Activated CD4-positive, alpha-beta memory T cell treated with anti-CD3 and anti-CD28 coated beads for 36 hours (primary cell): ENCODE measurements around the gene ERBB4. TPM values are rescaled to one million over a fixed set of nuclear protein-coding genes. Genes with fewer than 3 reads are reported as not detected.

ENCODE experiments used
- CTCF ChIA-PET: fragments of 350-600 bp; sonication (Branson Sonifier 250); formaldehyde crosslinking; loops from one replicate; lab custom pipeline; 2021; ENCODE audit warnings: antibody characterized with exemption, inconsistent platforms; lab: Charles Lee
- POLR2A ChIA-PET: fragments of 350-600 bp; sonication (Branson Sonifier 250); formaldehyde crosslinking; loops from one replicate; lab custom pipeline; 2021; ENCODE audit warnings: antibody characterized with exemption; lab: Charles Lee
- DNase-seq: peaks from one replicate; pipeline ENCODE4 v3.0.0-alpha.2; 2020
- H3K27ac Mint-ChIP-seq: one replicate; pipeline ENCODE4 v1.8.0; 2021; ENCODE audit warnings: mixed read lengths
- H3K27me3 Mint-ChIP-seq: one replicate; pipeline ENCODE4 v1.8.0; 2021; ENCODE audit warnings: mixed read lengths
- H3K36me3 Mint-ChIP-seq: one replicate; pipeline ENCODE4 v1.8.0; 2021; ENCODE audit warnings: mixed read lengths
- H3K4me1 Mint-ChIP-seq: one replicate; pipeline ENCODE4 v1.8.0; 2021; ENCODE audit warnings: low read depth, mixed read lengths
- H3K4me3 Mint-ChIP-seq: one replicate; pipeline ENCODE4 v1.8.0; 2021; ENCODE audit warnings: mild to moderate bottlenecking, mixed read lengths
- H3K9me3 Mint-ChIP-seq: one replicate; pipeline ENCODE4 v1.8.0; 2021; ENCODE audit warnings: mixed read lengths
- intact Hi-C: fragments of 100-400 bp; cut with micrococcal nuclease; formaldehyde crosslinking; loops from one replicate; pipeline ENCODE4 v1.15.1; 2023
- total RNA-seq, 2 experiments: library from RNA; stranded (reverse); gene quantifications; one replicate each; pipeline ENCODE4 v1.2.3, GENCODE V29; 2021

Gene ERBB4
- total RNA-seq, 2 experiments from 2014 or later: not detected

GRCh38 chr2:212454149-212454548 is 84.5 kb downstream of the ERBB4 start:
- H3K9me3 Mint-ChIP-seq: peaks cover 2% of the 10 kb centered on the region
- intact Hi-C loops: no loop called here
- CTCF ChIA-PET: no interaction called here
- POLR2A ChIA-PET: no interaction called here
- no peaks in the 10 kb centered on the region for H3K4me1 Mint-ChIP-seq
- H3K27me3 Mint-ChIP-seq: no peaks in the 10 kb centered on the region
- no peak overlapping the region for H3K27ac Mint-ChIP-seq
- no peaks in the 10 kb centered on the region for H3K36me3 Mint-ChIP-seq
- DNase-seq: no peak
- no peak overlapping the region for H3K4me3 Mint-ChIP-seq

GRCh38 chr2:212451786-212452231 is 86.8 kb downstream of the ERBB4 start:
- Mint-ChIP-seq H3K4me1 (no peaks in the 10 kb centered on the region), H3K27ac (no peak overlapping the region), H3K27me3 (no peaks in the 10 kb centered on the region), H3K4me3 (no peak overlapping the region), H3K36me3 (no peaks in the 10 kb centered on the region), H3K9me3 (peaks cover 4% of the 10 kb centered on the region)
- CTCF ChIA-PET: no interaction called here
- POLR2A ChIA-PET: no interaction called here
- intact Hi-C loops: no loop called here
- DNase-seq: no peak

- H3K27me3 Mint-ChIP-seq: no peaks in the 10 kb centered on the region
- H3K9me3 Mint-ChIP-seq: peaks cover 6% of the 10 kb centered on the region
- H3K4me3 Mint-ChIP-seq: no peak overlapping the region
- intact Hi-C loops: no loop called here
- no peaks in the 10 kb centered on the region for H3K4me1 Mint-ChIP-seq
- no peak overlapping the region for H3K27ac Mint-ChIP-seq
- ChIA-PET CTCF (no interaction called here), POLR2A (no interaction called here)
- no peak for DNase-seq
- H3K36me3 Mint-ChIP-seq: no peaks in the 10 kb centered on the region
Measured at GRCh38 chr2:212448698-212449097, 89.9 kb downstream of the ERBB4 start.

GRCh38 chr2:212441821-212442220 is 96.8 kb downstream of the ERBB4 start:
- ChIA-PET POLR2A (no interaction called here), CTCF (no interaction called here)
- Mint-ChIP-seq H3K36me3 (no peaks in the 10 kb centered on the region), H3K9me3 (peaks cover 15% of the 10 kb centered on the region), H3K4me3 (no peak overlapping the region), H3K27ac (no peak overlapping the region), H3K27me3 (no peaks in the 10 kb centered on the region), H3K4me1 (no peaks in the 10 kb centered on the region)
- intact Hi-C loops: no loop called here
- DNase-seq: no peak

- H3K27me3 Mint-ChIP-seq: no peaks in the 10 kb centered on the region
- H3K4me3 Mint-ChIP-seq: no peak overlapping the region
- no peak for DNase-seq
- POLR2A ChIA-PET: no interaction called here
- intact Hi-C loops: no loop called here
- H3K9me3 Mint-ChIP-seq: peaks cover 15% of the 10 kb centered on the region
- H3K4me1 Mint-ChIP-seq: no peaks in the 10 kb centered on the region
- CTCF ChIA-PET: no interaction called here
- H3K36me3 Mint-ChIP-seq: no peaks in the 10 kb centered on the region
- no peak overlapping the region for H3K27ac Mint-ChIP-seq
Measured at GRCh38 chr2:212441141-212441540, 97.5 kb downstream of the ERBB4 start.

GRCh38 chr2:212428681-212429478 is 109.7 kb downstream of the ERBB4 start:
- POLR2A ChIA-PET: no interaction called here
- Mint-ChIP-seq H3K27ac (no peak overlapping the region), H3K36me3 (no peaks in the 10 kb centered on the region), H3K9me3 (peaks cover 5% of the 10 kb centered on the region), H3K27me3 (no peaks in the 10 kb centered on the region), H3K4me1 (no peaks in the 10 kb centered on the region), H3K4me3 (no peak overlapping the region)
- intact Hi-C loops: no loop called here
- DNase-seq: no peak
- CTCF ChIA-PET: no interaction called here

GRCh38 chr2:212427638-212428037 is 111.0 kb downstream of the ERBB4 start:
- DNase-seq: no peak
- H3K9me3 Mint-ChIP-seq: peaks cover 5% of the 10 kb centered on the region
- H3K4me1 Mint-ChIP-seq: no peaks in the 10 kb centered on the region
- H3K27me3 Mint-ChIP-seq: no peaks in the 10 kb centered on the region
- H3K4me3 Mint-ChIP-seq: no peak overlapping the region
- CTCF ChIA-PET: no interaction called here
- intact Hi-C loops: no loop called here
- H3K27ac Mint-ChIP-seq: no peak overlapping the region
- POLR2A ChIA-PET: no interaction called here
- no peaks in the 10 kb centered on the region for H3K36me3 Mint-ChIP-seq

GRCh38 chr2:212426637-212427412 is 111.8 kb downstream of the ERBB4 start:
- CTCF ChIA-PET: no interaction called here
- intact Hi-C loops: no loop called here
- no peak for DNase-seq
- no peak overlapping the region for H3K4me3 Mint-ChIP-seq
- H3K9me3 Mint-ChIP-seq: peaks cover 5% of the 10 kb centered on the region
- H3K27ac Mint-ChIP-seq: no peak overlapping the region
- H3K27me3 Mint-ChIP-seq: no peaks in the 10 kb centered on the region
- H3K36me3 Mint-ChIP-seq: no peaks in the 10 kb centered on the region
- POLR2A ChIA-PET: no interaction called here
- no peaks in the 10 kb centered on the region for H3K4me1 Mint-ChIP-seq

- no peaks in the 10 kb centered on the region for H3K36me3 Mint-ChIP-seq
- POLR2A ChIA-PET: no interaction called here
- no peaks in the 10 kb centered on the region for H3K27me3 Mint-ChIP-seq
- H3K4me1 Mint-ChIP-seq: no peaks in the 10 kb centered on the region
- intact Hi-C loops: no loop called here
- DNase-seq: no peak
- no peak overlapping the region for H3K4me3 Mint-ChIP-seq
- H3K27ac Mint-ChIP-seq: no peak overlapping the region
- H3K9me3 Mint-ChIP-seq: peaks cover 7% of the 10 kb centered on the region
- CTCF ChIA-PET: no interaction called here
Measured at GRCh38 chr2:212424082-212424481, 114.5 kb downstream of the ERBB4 start.

- H3K36me3 Mint-ChIP-seq: no peaks in the 10 kb centered on the region
- H3K9me3 Mint-ChIP-seq: peaks cover 7% of the 10 kb centered on the region
- intact Hi-C loops: no loop called here
- no peak for DNase-seq
- H3K27ac Mint-ChIP-seq: no peak overlapping the region
- H3K4me3 Mint-ChIP-seq: no peak overlapping the region
- H3K4me1 Mint-ChIP-seq: no peaks in the 10 kb centered on the region
- POLR2A ChIA-PET: no interaction called here
- no peaks in the 10 kb centered on the region for H3K27me3 Mint-ChIP-seq
- CTCF ChIA-PET: no interaction called here
Measured at GRCh38 chr2:212423089-212423488, 115.5 kb downstream of the ERBB4 start.

- no peak for DNase-seq
- Mint-ChIP-seq H3K4me1 (no peaks in the 10 kb centered on the region), H3K27ac (no peak overlapping the region), H3K9me3 (peaks cover 7% of the 10 kb centered on the region), H3K4me3 (no peak overlapping the region), H3K27me3 (no peaks in the 10 kb centered on the region), H3K36me3 (no peaks in the 10 kb centered on the region)
- intact Hi-C loops: no loop called here
- CTCF ChIA-PET: no interaction called here
- POLR2A ChIA-PET: no interaction called here
Measured at GRCh38 chr2:212421556-212422334, 116.9 kb downstream of the ERBB4 start.

- CTCF ChIA-PET: no interaction called here
- DNase-seq: no peak
- POLR2A ChIA-PET: no interaction called here
- Mint-ChIP-seq H3K36me3 (no peaks in the 10 kb centered on the region), H3K4me3 (no peak overlapping the region), H3K27me3 (no peaks in the 10 kb centered on the region), H3K9me3 (peaks cover 6% of the 10 kb centered on the region), H3K4me1 (no peaks in the 10 kb centered on the region), H3K27ac (no peak overlapping the region)
- intact Hi-C loops: no loop called here
Measured at GRCh38 chr2:212416086-212416485, 122.5 kb downstream of the ERBB4 start.
